Peyer's patch (tissue), 4 donors: ENCODE data around the gene ADGRD1.

Experiments used
- CTCF ChIP-seq, 6 experiments: fragments of 450-650 bp in 4 of 6; fragments of 200-600 bp in 2 of 6; sonication (generic) in 1 of 6; IDR thresholded peaks; one replicate each; pipeline ENCODE4 v1.5.1; 2017 to 2019; ENCODE audit warnings: antibody characterized with exemption in 6 of 6, mild to moderate bottlenecking in 3 of 6, moderate library complexity in 1 of 6
- POLR2A ChIP-seq, 2 donors: fragments of 450-650 bp; IDR thresholded peaks; one replicate each; pipeline ENCODE4 v1.5.1; 2017; ENCODE audit warnings: antibody characterized with exemption in 2 of 2, mild to moderate bottlenecking in 2 of 2, moderate library complexity in 2 of 2

GRCh38 chr12:131005161-131006035 is 51.7 kb downstream of the ADGRD1 start:
- TF ChIP-seq CTCF (IDR thresholded peaks at IDR 0.05) (no peak), POLR2A (IDR thresholded peaks at IDR 0.05) (no peak)
